OCI-LY3 (cell line): ENCODE results near the gene CSNK1A1.

Source experiments
- CTCF ChIP-seq: fragments of 200-600, 300-600 bp; sonication (generic); IDR thresholded peaks from 2 replicates; pipeline ENCODE4 v1.5.1; 2014; ENCODE audit warnings: antibody characterized with exemption, low read length, low read depth
- EZH2phosphoT487 ChIP-seq: fragments of 200-600 bp; shearing (Covaris generic); IDR thresholded peaks from 2 replicates; pipeline ENCODE4 v1.6.1; 2018; ENCODE audit warnings: antibody characterized with exemption, mixed run types, low read depth

GRCh38 chr5:149540089-149540488, 11.2 kb downstream of the CSNK1A1 start:
- no peak for TF ChIP-seq CTCF
- no peak for TF ChIP-seq EZH2phosphoT487
